GM12874 (cell line): ENCODE measurements around the gene AMIGO3.

Experiments used
- TF ChIP-seq, protein P1 (sequence below): IDR thresholded peaks from 2 replicates; pipeline ENCODE4 v1.5.1; 2011; ENCODE audit warnings: low read depth, mild to moderate bottlenecking, control low read depth, low read length, moderate library complexity; ENCODE audit not compliant: insufficient read depth

The AMIGO3 gene

GRCh38 chr3:49717959-49718857 lies 1.3 kb downstream of the AMIGO3 start:
- TF ChIP-seq, protein P1, sequence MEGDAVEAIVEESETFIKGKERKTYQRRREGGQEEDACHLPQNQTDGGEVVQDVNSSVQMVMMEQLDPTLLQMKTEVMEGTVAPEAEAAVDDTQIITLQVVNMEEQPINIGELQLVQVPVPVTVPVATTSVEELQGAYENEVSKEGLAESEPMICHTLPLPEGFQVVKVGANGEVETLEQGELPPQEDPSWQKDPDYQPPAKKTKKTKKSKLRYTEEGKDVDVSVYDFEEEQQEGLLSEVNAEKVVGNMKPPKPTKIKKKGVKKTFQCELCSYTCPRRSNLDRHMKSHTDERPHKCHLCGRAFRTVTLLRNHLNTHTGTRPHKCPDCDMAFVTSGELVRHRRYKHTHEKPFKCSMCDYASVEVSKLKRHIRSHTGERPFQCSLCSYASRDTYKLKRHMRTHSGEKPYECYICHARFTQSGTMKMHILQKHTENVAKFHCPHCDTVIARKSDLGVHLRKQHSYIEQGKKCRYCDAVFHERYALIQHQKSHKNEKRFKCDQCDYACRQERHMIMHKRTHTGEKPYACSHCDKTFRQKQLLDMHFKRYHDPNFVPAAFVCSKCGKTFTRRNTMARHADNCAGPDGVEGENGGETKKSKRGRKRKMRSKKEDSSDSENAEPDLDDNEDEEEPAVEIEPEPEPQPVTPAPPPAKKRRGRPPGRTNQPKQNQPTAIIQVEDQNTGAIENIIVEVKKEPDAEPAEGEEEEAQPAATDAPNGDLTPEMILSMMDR: no peak

- TF ChIP-seq, protein P1: no peak
Observed at GRCh38 chr3:49717211-49717958, 2.1 kb downstream of the AMIGO3 start.

- TF ChIP-seq, protein P1: no peak
Observed at GRCh38 chr3:49716691-49717210, 2.7 kb downstream of the AMIGO3 start.

GRCh38 chr3:49716169-49716568 lies 3.3 kb downstream of the AMIGO3 start:
- TF ChIP-seq, protein P1: no peak

GRCh38 chr3:49715611-49716121 lies 3.8 kb downstream of the AMIGO3 start:
- TF ChIP-seq, protein P1: no peak

- TF ChIP-seq, protein P1: no peak
Observed at GRCh38 chr3:49714728-49715550, 4.5 kb downstream of the AMIGO3 start.
